ENCODE results near the gene CCDC141.
A peak's percentile ranks its signal among the peaks of the same experiment; 100 is the strongest.

CCDC141 gene

GRCh38 chr2:178892751-178893625, 156.9 kb downstream of the CCDC141 start:
- Histone ChIP-seq H3K4me1 (ENCODE audit: control insufficient read depth, low read length) (no peaks in the 10 kb centered on the region), H4K20me1 (ENCODE audit: control insufficient read depth, insufficient read depth, low read depth, low read length) (no peaks in the 10 kb centered on the region), H3K4me3 (ENCODE audit: low read length) (no peak overlapping the region), H3K79me2 (ENCODE audit: control insufficient read depth, low read length) (no peaks in the 10 kb centered on the region), H3K4me2 (ENCODE audit: low read length) (no peak overlapping the region), H3K36me3 (ENCODE audit: control insufficient read depth, low read length) (no peaks in the 10 kb centered on the region), H3K27me3 (ENCODE audit: control insufficient read depth, low read length) (no peaks in the 10 kb centered on the region), H3K9me3 (ENCODE audit: control insufficient read depth, insufficient read depth, low read length) (no peaks in the 10 kb centered on the region), H3K27ac (ENCODE audit: low read depth, low read length) (no peak overlapping the region), H3F3A (ENCODE audit: control insufficient read depth, insufficient read depth) (no peaks in the 10 kb centered on the region), H3K9me2 (replicated peaks; ENCODE audit: control insufficient read depth, low read length) (no peaks in the 10 kb centered on the region)
- TF ChIP-seq EZH2phosphoT487 (IDR thresholded peaks at IDR 0.05; ENCODE audit: borderline replicate concordance, low read length) (no peak), CTCF (IDR thresholded peaks at IDR 0.05; ENCODE audit: low read depth, low read length, poor library complexity, severe bottlenecking) (no peak)

- Histone ChIP-seq H3K27ac (ENCODE audit: low read depth, low read length) (no peak overlapping the region), H3K9me3 (ENCODE audit: control insufficient read depth, insufficient read depth, low read length) (no peaks in the 10 kb centered on the region), H3K4me1 (ENCODE audit: control insufficient read depth, low read length) (no peaks in the 10 kb centered on the region), H3K4me2 (ENCODE audit: low read length) (no peak overlapping the region), H4K20me1 (ENCODE audit: control insufficient read depth, insufficient read depth, low read depth, low read length) (no peaks in the 10 kb centered on the region), H3F3A (ENCODE audit: control insufficient read depth, insufficient read depth) (no peaks in the 10 kb centered on the region), H3K27me3 (ENCODE audit: control insufficient read depth, low read length) (no peaks in the 10 kb centered on the region), H3K9me2 (replicated peaks; ENCODE audit: control insufficient read depth, low read length) (no peaks in the 10 kb centered on the region), H3K36me3 (ENCODE audit: control insufficient read depth, low read length) (no peaks in the 10 kb centered on the region), H3K4me3 (ENCODE audit: low read length) (no peak overlapping the region), H3K79me2 (ENCODE audit: control insufficient read depth, low read length) (no peaks in the 10 kb centered on the region)
- TF ChIP-seq EZH2phosphoT487 (IDR thresholded peaks at IDR 0.05; ENCODE audit: borderline replicate concordance, low read length) (no peak), CTCF (IDR thresholded peaks at IDR 0.05; ENCODE audit: low read depth, low read length, poor library complexity, severe bottlenecking) (no peak)
Observed at GRCh38 chr2:178891959-178892485, 157.9 kb downstream of the CCDC141 start.

GRCh38 chr2:178891265-178891958, 158.5 kb downstream of the CCDC141 start:
- H3K4me3 ChIP-seq (ENCODE audit: low read length) = no peak overlapping the region

More at GRCh38 chr2:178891265-178891958, 158.5 kb downstream of the CCDC141 start:
- no peaks in the 10 kb centered on the region for H3K4me1 ChIP-seq (ENCODE audit: control insufficient read depth, low read length)
- H3K27me3 ChIP-seq (ENCODE audit: control insufficient read depth, low read length) = no peaks in the 10 kb centered on the region
- no peaks in the 10 kb centered on the region for H3K9me2 ChIP-seq (replicated peaks; ENCODE audit: control insufficient read depth, low read length)
- H3F3A ChIP-seq (ENCODE audit: control insufficient read depth, insufficient read depth) = no peaks in the 10 kb centered on the region
- H3K9me3 ChIP-seq (ENCODE audit: control insufficient read depth, insufficient read depth, low read length) = no peaks in the 10 kb centered on the region
- TF ChIP-seq CTCF (IDR thresholded peaks at IDR 0.05; ENCODE audit: low read depth, low read length, poor library complexity, severe bottlenecking) (peak; percentile 91), EZH2phosphoT487 (IDR thresholded peaks at IDR 0.05; ENCODE audit: borderline replicate concordance, low read length) (no peak)
- no peaks in the 10 kb centered on the region for H4K20me1 ChIP-seq (ENCODE audit: control insufficient read depth, insufficient read depth, low read depth, low read length)
- no peak overlapping the region for H3K4me2 ChIP-seq (ENCODE audit: low read length)
- H3K27ac ChIP-seq (ENCODE audit: low read depth, low read length) = no peak overlapping the region
- no peaks in the 10 kb centered on the region for H3K79me2 ChIP-seq (ENCODE audit: control insufficient read depth, low read length)
- H3K36me3 ChIP-seq (ENCODE audit: control insufficient read depth, low read length) = no peaks in the 10 kb centered on the region
